ENCODE results near the gene PCNX2. TPM values are rescaled to one million over a fixed set of nuclear protein-coding genes. Genes with fewer than 3 reads are reported as not detected.
A peak's percentile ranks its signal among the peaks of the same experiment; 100 is the strongest.

The PCNX2 gene
- total RNA-seq, 2 experiments from 2014 or later: 25.0 to 29.8 TPM

- POLR2A ChIA-PET: no interaction called here
- peaks cover 45% of the 10 kb centered on the region for H3K4me1 Mint-ChIP-seq
- DNase-seq: no peak
- peak overlapping the region; percentile 97 for H3K4me3 Mint-ChIP-seq
- CTCF ChIA-PET: interaction anchor here (1.3 kb wide), 1 partner anchor 51 kb away, joined by 4 read pairs; no protein-coding TSS in a partner anchor
- H3K36me3 Mint-ChIP-seq (ENCODE audit: low read depth): peaks cover 19% of the 10 kb centered on the region
- H3K9me3 Mint-ChIP-seq: peaks cover 5% of the 10 kb centered on the region
- H3K27me3 Mint-ChIP-seq: no peaks in the 10 kb centered on the region
- peak overlapping the region; percentile 94 for H3K27ac Mint-ChIP-seq
Measured at GRCh38 chr1:232949636-232950196, 345.8 kb downstream of the PCNX2 start.

DNA sequence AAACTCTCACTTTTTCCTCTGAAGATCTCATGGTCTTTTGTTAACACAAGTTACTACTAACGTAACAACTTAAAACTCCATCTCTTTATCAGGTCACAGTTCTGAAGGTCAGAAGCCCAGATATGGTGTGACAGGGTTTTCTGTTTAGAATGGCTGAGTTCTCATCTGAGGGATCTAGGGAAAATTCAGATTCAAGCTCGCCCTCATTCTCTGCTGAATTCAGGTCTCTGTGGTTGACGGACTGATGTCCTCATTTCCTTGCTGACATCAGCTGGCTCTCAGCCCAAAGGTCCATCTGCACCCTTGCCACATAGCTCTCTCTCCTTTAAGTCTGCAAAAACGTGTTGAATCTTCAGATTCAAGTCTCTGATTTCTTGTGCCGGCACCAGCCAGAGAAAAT lies 351.2 kb downstream of the PCNX2 start:
- DNase-seq: no peak
- ChIA-PET CTCF (interaction anchor here (1.1 kb wide), 1 partner anchor 9 kb away, joined by 5 read pairs; no protein-coding TSS in a partner anchor), POLR2A (interaction anchor here (0.8 kb wide), 1 partner anchor 195 kb away, joined by 3 read pairs; no protein-coding TSS in a partner anchor)
- H3K9me3 Mint-ChIP-seq: peaks cover 3% of the 10 kb centered on the region
- H3K27ac Mint-ChIP-seq: peak overlapping the region; percentile 21
- H3K4me1 Mint-ChIP-seq: peaks cover 22% of the 10 kb centered on the region
- peaks cover 1% of the 10 kb centered on the region for H3K36me3 Mint-ChIP-seq (ENCODE audit: low read depth)
- no peak overlapping the region for H3K4me3 Mint-ChIP-seq
- no peaks in the 10 kb centered on the region for H3K27me3 Mint-ChIP-seq

GRCh38 chr1:232943679-232944252 lies 351.8 kb downstream of the PCNX2 start:
- ChIA-PET POLR2A (interaction anchor here (0.8 kb wide), 2 partner anchors 20 to 195 kb away, joined by 3 read pairs; no protein-coding TSS in a partner anchor), CTCF (interaction anchor here (1.1 kb wide), 1 partner anchor 9 kb away, joined by 5 read pairs; no protein-coding TSS in a partner anchor)

DNA sequence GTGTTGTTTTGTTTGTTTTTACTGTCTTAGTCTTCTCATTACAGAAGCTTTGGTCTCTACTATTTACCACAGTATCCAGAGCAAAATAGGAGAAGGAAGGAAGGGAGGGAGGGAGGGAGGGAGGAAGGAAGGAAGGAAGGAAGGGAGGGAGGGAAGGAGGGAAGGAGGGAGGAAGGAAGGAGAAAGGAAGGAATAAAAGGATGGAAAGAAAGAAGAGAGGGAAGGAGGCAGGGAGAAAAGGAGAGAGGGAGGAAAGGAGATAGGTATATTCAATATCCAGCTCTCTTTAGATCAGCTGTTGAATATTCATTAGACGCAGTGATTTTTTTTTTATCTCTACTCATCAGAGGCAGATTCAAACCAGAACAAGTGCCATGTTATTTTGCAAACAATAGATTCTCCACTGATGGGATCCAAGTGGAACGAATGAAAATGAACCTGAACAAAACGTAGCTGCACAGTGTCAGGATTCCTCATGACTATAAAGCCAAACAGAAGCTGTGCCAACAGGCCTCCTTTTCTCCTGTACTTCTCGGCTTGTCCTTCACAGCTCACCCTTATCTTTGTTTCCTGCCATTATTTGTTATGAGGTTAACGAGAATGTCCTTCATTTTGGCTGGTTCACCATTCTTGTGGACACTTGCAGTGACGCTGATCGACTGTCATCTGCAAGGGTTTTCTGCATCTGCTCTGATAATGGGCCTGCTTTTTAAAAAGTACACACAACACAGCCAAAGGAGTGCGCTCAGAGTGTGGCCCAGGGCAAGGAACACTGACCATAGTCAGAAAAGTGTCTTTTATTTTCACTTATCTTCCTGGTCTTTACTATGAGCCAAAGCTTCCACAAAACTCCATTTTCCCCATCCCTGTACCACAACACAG lies 352.9 kb downstream of the PCNX2 start:
- Mint-ChIP-seq H3K4me3 (no peak overlapping the region), H3K9me3 (no peaks in the 10 kb centered on the region), H3K4me1 (peaks cover 22% of the 10 kb centered on the region), H3K27ac (no peak overlapping the region), H3K27me3 (no peaks in the 10 kb centered on the region), H3K36me3 (ENCODE audit: low read depth) (peaks cover 1% of the 10 kb centered on the region)
- ChIA-PET CTCF (interaction anchor here (0.9 to 1.0 kb wide), 2 partner anchors 14 to 19 kb away, joined by 3 read pairs; no protein-coding TSS in a partner anchor), POLR2A (no interaction called here)
- no peak for DNase-seq

More at GRCh38 chr1:232943679-232944252, 351.8 kb downstream of the PCNX2 start:
- peaks cover 1% of the 10 kb centered on the region for H3K36me3 Mint-ChIP-seq (ENCODE audit: low read depth)
- H3K4me3 Mint-ChIP-seq: no peak overlapping the region
- peaks cover 19% of the 10 kb centered on the region for H3K4me1 Mint-ChIP-seq
- no peaks in the 10 kb centered on the region for H3K27me3 Mint-ChIP-seq
- peak overlapping the region; percentile 46 for H3K27ac Mint-ChIP-seq
- H3K9me3 Mint-ChIP-seq: no peaks in the 10 kb centered on the region
- no peak for DNase-seq

GRCh38 chr1:232940262-232940661 lies 355.3 kb downstream of the PCNX2 start:
- no peak overlapping the region for H3K27ac Mint-ChIP-seq
- H3K9me3 Mint-ChIP-seq: no peaks in the 10 kb centered on the region
- H3K4me3 Mint-ChIP-seq: no peak overlapping the region
- peaks cover 22% of the 10 kb centered on the region for H3K4me1 Mint-ChIP-seq
- POLR2A ChIA-PET: no interaction called here
- CTCF ChIA-PET: interaction anchor here (0.7 to 1.0 kb wide), 2 partner anchors 14 to 1312 kb away, joined by 3 to 5 read pairs; no protein-coding TSS in a partner anchor
- no peak for DNase-seq
- no peaks in the 10 kb centered on the region for H3K36me3 Mint-ChIP-seq (ENCODE audit: low read depth)
- no peaks in the 10 kb centered on the region for H3K27me3 Mint-ChIP-seq

DNA sequence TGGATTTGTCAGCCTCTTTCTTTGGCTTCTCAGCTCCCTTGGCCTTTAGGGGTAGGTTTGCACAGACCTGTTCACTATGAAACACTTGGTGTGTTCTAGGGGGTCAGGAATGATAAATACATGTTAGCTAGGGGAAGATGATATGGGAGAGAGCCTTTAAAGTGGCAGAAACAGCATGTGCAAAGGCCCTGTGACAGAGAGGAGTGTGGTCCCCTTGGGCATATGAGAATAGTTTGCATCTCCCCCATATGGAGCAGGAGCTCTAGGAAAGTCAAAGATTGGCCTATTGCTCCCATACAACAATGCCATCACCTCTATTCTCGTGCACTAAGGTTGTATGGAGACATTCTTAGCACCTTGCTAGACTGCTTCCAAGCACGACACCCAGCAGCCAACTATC lies 355.8 kb downstream of the PCNX2 start:
- H3K27ac Mint-ChIP-seq: no peak overlapping the region
- CTCF ChIA-PET: interaction anchor here (1.0 kb wide), 1 partner anchor 14 kb away, joined by 5 read pairs; no protein-coding TSS in a partner anchor
- H3K4me1 Mint-ChIP-seq: peaks cover 22% of the 10 kb centered on the region
- POLR2A ChIA-PET: no interaction called here
- H3K27me3 Mint-ChIP-seq: no peaks in the 10 kb centered on the region
- no peak for DNase-seq
- no peak overlapping the region for H3K4me3 Mint-ChIP-seq
- H3K36me3 Mint-ChIP-seq (ENCODE audit: low read depth): no peaks in the 10 kb centered on the region
- H3K9me3 Mint-ChIP-seq: no peaks in the 10 kb centered on the region

DNA sequence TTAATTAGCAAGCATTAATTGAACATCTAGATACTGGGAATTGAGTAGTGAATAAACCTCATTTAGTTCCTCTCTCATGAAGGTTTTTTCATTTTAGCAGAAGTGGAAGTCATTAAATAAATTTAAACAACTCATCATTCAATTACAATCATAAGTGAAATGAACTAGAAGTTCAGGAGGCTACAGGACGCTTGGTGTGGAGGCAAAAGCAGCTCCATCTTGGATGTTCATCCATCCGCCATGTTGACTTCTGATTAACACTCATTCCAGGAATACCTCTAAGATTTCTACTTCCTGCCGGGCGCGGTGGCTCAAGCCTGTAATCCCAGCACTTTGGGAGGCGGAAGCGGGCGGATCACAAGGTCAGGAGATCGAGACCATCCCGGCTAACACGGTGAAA lies 356.6 kb downstream of the PCNX2 start:
- H3K9me3 Mint-ChIP-seq: no peaks in the 10 kb centered on the region
- no peak for DNase-seq
- H3K27me3 Mint-ChIP-seq: no peaks in the 10 kb centered on the region
- ChIA-PET POLR2A (no interaction called here), CTCF (interaction anchor here (0.7 kb wide), 1 partner anchor 34 kb away, joined by 6 read pairs; no protein-coding TSS in a partner anchor)
- H3K36me3 Mint-ChIP-seq (ENCODE audit: low read depth): no peaks in the 10 kb centered on the region
- no peak overlapping the region for H3K27ac Mint-ChIP-seq
- peaks cover 15% of the 10 kb centered on the region for H3K4me1 Mint-ChIP-seq
- H3K4me3 Mint-ChIP-seq: no peak overlapping the region

DNA sequence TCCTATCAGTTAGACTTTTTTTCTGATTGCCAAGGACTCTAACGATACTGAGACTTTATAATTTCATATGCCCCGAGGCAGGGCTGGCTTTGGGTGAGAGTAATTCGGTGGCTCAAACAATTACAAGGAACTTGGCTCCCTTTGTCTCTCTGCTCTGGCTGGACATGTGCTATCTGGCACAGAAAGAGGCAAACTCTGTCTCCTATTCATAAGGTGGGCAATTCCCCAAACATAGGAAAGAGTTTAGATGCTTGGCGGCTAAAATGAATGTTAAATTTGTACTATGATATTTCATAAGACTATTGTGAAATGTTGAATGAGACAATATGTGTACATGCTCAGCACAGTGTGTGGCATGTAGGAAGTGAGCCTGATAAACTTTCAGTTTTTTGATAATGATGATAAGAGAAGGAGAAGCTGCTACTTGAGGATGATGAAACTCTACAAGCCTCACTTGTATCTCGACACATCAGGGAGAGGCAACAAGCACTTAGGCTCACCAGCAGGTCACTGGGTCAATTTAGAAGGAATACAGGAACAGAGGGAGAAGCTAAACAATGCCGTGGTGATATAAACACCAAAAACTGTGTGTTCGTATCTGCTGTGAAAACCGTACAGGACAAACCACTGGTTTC lies 357.7 kb downstream of the PCNX2 start:
- Mint-ChIP-seq H3K27ac (no peak overlapping the region), H3K4me3 (no peak overlapping the region), H3K36me3 (ENCODE audit: low read depth) (no peaks in the 10 kb centered on the region), H3K9me3 (peaks cover under 1% of the 10 kb centered on the region), H3K27me3 (no peaks in the 10 kb centered on the region), H3K4me1 (peaks cover 4% of the 10 kb centered on the region)
- no peak for DNase-seq
- ChIA-PET CTCF (no interaction called here), POLR2A (no interaction called here)

- H3K9me3 Mint-ChIP-seq: peaks cover 2% of the 10 kb centered on the region
- no peaks in the 10 kb centered on the region for H3K27me3 Mint-ChIP-seq
- H3K27ac Mint-ChIP-seq: no peak overlapping the region
- H3K36me3 Mint-ChIP-seq (ENCODE audit: low read depth): no peaks in the 10 kb centered on the region
- ChIA-PET POLR2A (no interaction called here), CTCF (interaction anchor here (1.0 to 1.7 kb wide), 2 partner anchors 11 to 31 kb away, joined by 3 to 7 read pairs; no protein-coding TSS in a partner anchor)
- DNase-seq: no peak
- peaks cover 4% of the 10 kb centered on the region for H3K4me1 Mint-ChIP-seq
- H3K4me3 Mint-ChIP-seq: no peak overlapping the region
Measured at GRCh38 chr1:232936941-232937340, 358.6 kb downstream of the PCNX2 start.

Other genes with a start within 250 kb of the PCNX2 start
- under 1 TPM; 0.84 to 0.87 TPM for gene MAP3K21, start 32.0 kb upstream of the PCNX2 start, total RNA-seq

All from activated CD4-positive, alpha-beta T cell treated with anti-CD3 and anti-CD28 coated beads, Interleukin-2, amount 10 ng/mL, durations not matched to agents 7 days and 5 days (primary cell).